GM12878 (cell line): ENCODE results near the gene CROT. TPM values are rescaled to one million over a fixed set of nuclear protein-coding genes. Genes with fewer than 3 reads are reported as not detected.

Source experiments
- BRCA1 ChIP-seq: IDR thresholded peaks from 2 replicates; pipeline ENCODE4 v1.6.1; 2011; ENCODE audit warnings: low read depth, low read length, improper control_type of control experiment
- CEBPB ChIP-seq, 2 experiments: fragments of 150-350 bp in 1 of 2; IDR thresholded peaks; 2 replicates each; pipeline ENCODE4 v1.6.1; 2012 to 2014; ENCODE audit warnings: low read depth in 2 of 2, low read length in 2 of 2, borderline replicate concordance in 1 of 2, inconsistent platforms in 1 of 2
- CHD4 ChIP-seq: fragments of 200-600 bp; sonication (generic); IDR thresholded peaks from 2 replicates; pipeline ENCODE4 v1.6.1; 2016; ENCODE audit warnings: mild to moderate bottlenecking
- EGR1 ChIP-seq, 2 experiments: IDR thresholded peaks; 1 replicate in 1 of 2; 2 replicates in 1 of 2; pipeline ENCODE4 v1.6.1; 2011 to 2012; ENCODE audit warnings: low read depth in 2 of 2, low read length in 2 of 2, borderline replicate concordance in 1 of 2, mild to moderate bottlenecking in 1 of 2, moderate library complexity in 1 of 2
- ESRRA ChIP-seq: IDR thresholded peaks from 2 replicates; pipeline ENCODE4 v1.6.1; 2012; ENCODE audit warnings: mild to moderate bottlenecking, low read length, improper control_type of control experiment
- EZH2 ChIP-seq: IDR thresholded peaks from 2 replicates; pipeline ENCODE4 v1.6.1; 2012; ENCODE audit warnings: low read depth, mild to moderate bottlenecking, control low read depth, inconsistent platforms, low read length, borderline replicate concordance; ENCODE audit not compliant: control insufficient read depth
- GATAD2B ChIP-seq: fragments of 450-650 bp; conservative IDR thresholded peaks from 2 replicates; pipeline ENCODE4 v1.6.1; 2017; ENCODE audit warnings: low read depth, mild to moderate bottlenecking, moderate library complexity
- HCFC1 ChIP-seq: fragments of 150-350 bp; IDR thresholded peaks from 2 replicates; pipeline ENCODE4 v1.6.1; 2014; ENCODE audit warnings: low read length
- MTA2 ChIP-seq: fragments of 450-650 bp; IDR thresholded peaks from 2 replicates; pipeline ENCODE4 v1.6.1; 2016; ENCODE audit warnings: low read depth, mild to moderate bottlenecking, moderate library complexity
- MTA3 ChIP-seq: IDR thresholded peaks from 2 replicates; pipeline ENCODE4 v1.6.1; 2012; ENCODE audit warnings: low read length, inconsistent platforms, borderline replicate concordance
- NKRF ChIP-seq: fragments of 450-650 bp; conservative IDR thresholded peaks from 2 replicates; pipeline ENCODE4 v1.6.1; 2017; ENCODE audit warnings: mild to moderate bottlenecking, moderate library complexity
- PML ChIP-seq: IDR thresholded peaks from 2 replicates; pipeline ENCODE4 v1.6.1; 2012; ENCODE audit warnings: low read length, inconsistent platforms
- RAD51 ChIP-seq: fragments of 450-650 bp; IDR thresholded peaks from 2 replicates; pipeline ENCODE4 v1.6.1; 2016; ENCODE audit warnings: moderate library complexity, mild to moderate bottlenecking, inconsistent platforms
- RFX5 ChIP-seq: IDR thresholded peaks from 2 replicates; pipeline ENCODE4 v1.6.1; 2011; ENCODE audit warnings: low read depth, low read length, improper control_type of control experiment
- SMARCA5 ChIP-seq: fragments of 450-650 bp; IDR thresholded peaks from 2 replicates; pipeline ENCODE4 v1.6.1; 2017; ENCODE audit warnings: mild to moderate bottlenecking
- STAT3 ChIP-seq: IDR thresholded peaks from 2 replicates; pipeline ENCODE4 v1.6.1; 2011; ENCODE audit warnings: low read depth, low read length, improper control_type of control experiment
- SUZ12 ChIP-seq: fragments of 200-600 bp; sonication (generic); IDR thresholded peaks from one replicate; pipeline ENCODE4 v1.6.1; 2018; ENCODE audit warnings: antibody characterized with exemption, mild to moderate bottlenecking; ENCODE audit not compliant: unreplicated experiment
- ZNF274 ChIP-seq: IDR thresholded peaks from one replicate; pipeline ENCODE4 v1.8.0; 2011; ENCODE audit not compliant: insufficient read length, insufficient read depth
- polyA plus RNA-seq, 11 experiments: library from polyadenylated mRNA; depleted of rRNA in 4 of 11; unstranded in 6 of 11; stranded (reverse) in 5 of 11; fragments of >200 nt; fragmentation: Nextera tagmentation in 4 of 11; fragmentation: Illumina TruSeq in 1 of 11; extraction: Ambion mirVana in 4 of 11; extraction: Trizol in 1 of 11; gene quantifications; 1 replicate in 1 of 11; 2 replicates in 10 of 11; pipeline versions ENCODE4 v1.2.1 to v1.2.3, GENCODE V29; 2011 to 2016; ENCODE audit warnings: inconsistent platforms in 2 of 11, missing spikeins in 2 of 11, low read depth in 1 of 11
- total RNA-seq, 4 experiments: library from RNA; depleted of rRNA in 3 of 4; stranded (reverse); fragments of >200 nt in 3 of 4; fragmentation: Illumina TruSeq in 1 of 4; extraction: Trizol in 1 of 4; gene quantifications; 2 replicates each; pipeline versions ENCODE4 v1.2.1 to v1.2.3, GENCODE V29; 2013 to 2021
- TF ChIP-seq, protein P1 (sequence below): IDR thresholded peaks from 2 replicates; pipeline ENCODE4 v1.6.1; 2012; ENCODE audit warnings: low read depth, low read length, improper control_type of control experiment
- TF ChIP-seq, protein P2 (sequence below): fragments of 450-650 bp; IDR thresholded peaks from 2 replicates; pipeline ENCODE4 v1.6.1; 2017; ENCODE audit warnings: mild to moderate bottlenecking, moderate library complexity
- TF ChIP-seq, protein P3 (sequence below): fragments of 450-650 bp; IDR thresholded peaks from 2 replicates; pipeline ENCODE4 v1.6.1; 2018; ENCODE audit warnings: borderline replicate concordance, mild to moderate bottlenecking; ENCODE audit not compliant: partially characterized antibody

The CROT gene
- total and polyA plus RNA-seq, 10 of the 15 experiments (the other 5 are each of a cell fraction or from before 2014, with no cell fraction given): 5.5 to 15.9 (median 12.1) TPM

- TF ChIP-seq BRCA1 (no peak), PML (no peak), CHD4 (no peak), MTA3 (no peak), CEBPB (IDR thresholded peaks at IDR 0.05; ENCODE audit: borderline replicate concordance in 1 of 2, low read depth in 2 of 2, low read length in 2 of 2) (no peak), EGR1 (IDR thresholded peaks at IDR 0.05; ENCODE audit: borderline replicate concordance in 1 of 2, low read depth in 2 of 2, low read length in 2 of 2) (no peak), ESRRA (no peak), ZNF274 (no peak), HCFC1 (no peak), RAD51 (no peak), GATAD2B (peak; percentile 57; the same call in 1 of the 2 replicates), MTA2 (peak; percentile 72), SMARCA5 (0 out of 2 replicates have a peak, but pooled peaks have one; percentile 53), STAT3 (no peak), RFX5 (no peak), SUZ12 (no peak), EZH2 (no peak), NKRF (no peak)
- TF ChIP-seq, protein P1, sequence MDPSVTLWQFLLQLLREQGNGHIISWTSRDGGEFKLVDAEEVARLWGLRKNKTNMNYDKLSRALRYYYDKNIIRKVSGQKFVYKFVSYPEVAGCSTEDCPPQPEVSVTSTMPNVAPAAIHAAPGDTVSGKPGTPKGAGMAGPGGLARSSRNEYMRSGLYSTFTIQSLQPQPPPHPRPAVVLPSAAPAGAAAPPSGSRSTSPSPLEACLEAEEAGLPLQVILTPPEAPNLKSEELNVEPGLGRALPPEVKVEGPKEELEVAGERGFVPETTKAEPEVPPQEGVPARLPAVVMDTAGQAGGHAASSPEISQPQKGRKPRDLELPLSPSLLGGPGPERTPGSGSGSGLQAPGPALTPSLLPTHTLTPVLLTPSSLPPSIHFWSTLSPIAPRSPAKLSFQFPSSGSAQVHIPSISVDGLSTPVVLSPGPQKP: no peak
- TF ChIP-seq, protein P2, sequence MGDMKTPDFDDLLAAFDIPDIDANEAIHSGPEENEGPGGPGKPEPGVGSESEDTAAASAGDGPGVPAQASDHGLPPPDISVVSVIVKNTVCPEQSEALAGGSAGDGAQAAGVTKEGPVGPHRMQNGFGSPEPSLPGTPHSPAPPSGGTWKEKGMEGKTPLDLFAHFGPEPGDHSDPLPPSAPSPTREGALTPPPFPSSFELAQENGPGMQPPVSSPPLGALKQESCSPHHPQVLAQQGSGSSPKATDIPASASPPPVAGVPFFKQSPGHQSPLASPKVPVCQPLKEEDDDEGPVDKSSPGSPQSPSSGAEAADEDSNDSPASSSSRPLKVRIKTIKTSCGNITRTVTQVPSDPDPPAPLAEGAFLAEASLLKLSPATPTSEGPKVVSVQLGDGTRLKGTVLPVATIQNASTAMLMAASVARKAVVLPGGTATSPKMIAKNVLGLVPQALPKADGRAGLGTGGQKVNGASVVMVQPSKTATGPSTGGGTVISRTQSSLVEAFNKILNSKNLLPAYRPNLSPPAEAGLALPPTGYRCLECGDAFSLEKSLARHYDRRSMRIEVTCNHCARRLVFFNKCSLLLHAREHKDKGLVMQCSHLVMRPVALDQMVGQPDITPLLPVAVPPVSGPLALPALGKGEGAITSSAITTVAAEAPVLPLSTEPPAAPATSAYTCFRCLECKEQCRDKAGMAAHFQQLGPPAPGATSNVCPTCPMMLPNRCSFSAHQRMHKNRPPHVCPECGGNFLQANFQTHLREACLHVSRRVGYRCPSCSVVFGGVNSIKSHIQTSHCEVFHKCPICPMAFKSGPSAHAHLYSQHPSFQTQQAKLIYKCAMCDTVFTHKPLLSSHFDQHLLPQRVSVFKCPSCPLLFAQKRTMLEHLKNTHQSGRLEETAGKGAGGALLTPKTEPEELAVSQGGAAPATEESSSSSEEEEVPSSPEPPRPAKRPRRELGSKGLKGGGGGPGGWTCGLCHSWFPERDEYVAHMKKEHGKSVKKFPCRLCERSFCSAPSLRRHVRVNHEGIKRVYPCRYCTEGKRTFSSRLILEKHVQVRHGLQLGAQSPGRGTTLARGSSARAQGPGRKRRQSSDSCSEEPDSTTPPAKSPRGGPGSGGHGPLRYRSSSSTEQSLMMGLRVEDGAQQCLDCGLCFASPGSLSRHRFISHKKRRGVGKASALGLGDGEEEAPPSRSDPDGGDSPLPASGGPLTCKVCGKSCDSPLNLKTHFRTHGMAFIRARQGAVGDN: no peak
- TF ChIP-seq, protein P3, sequence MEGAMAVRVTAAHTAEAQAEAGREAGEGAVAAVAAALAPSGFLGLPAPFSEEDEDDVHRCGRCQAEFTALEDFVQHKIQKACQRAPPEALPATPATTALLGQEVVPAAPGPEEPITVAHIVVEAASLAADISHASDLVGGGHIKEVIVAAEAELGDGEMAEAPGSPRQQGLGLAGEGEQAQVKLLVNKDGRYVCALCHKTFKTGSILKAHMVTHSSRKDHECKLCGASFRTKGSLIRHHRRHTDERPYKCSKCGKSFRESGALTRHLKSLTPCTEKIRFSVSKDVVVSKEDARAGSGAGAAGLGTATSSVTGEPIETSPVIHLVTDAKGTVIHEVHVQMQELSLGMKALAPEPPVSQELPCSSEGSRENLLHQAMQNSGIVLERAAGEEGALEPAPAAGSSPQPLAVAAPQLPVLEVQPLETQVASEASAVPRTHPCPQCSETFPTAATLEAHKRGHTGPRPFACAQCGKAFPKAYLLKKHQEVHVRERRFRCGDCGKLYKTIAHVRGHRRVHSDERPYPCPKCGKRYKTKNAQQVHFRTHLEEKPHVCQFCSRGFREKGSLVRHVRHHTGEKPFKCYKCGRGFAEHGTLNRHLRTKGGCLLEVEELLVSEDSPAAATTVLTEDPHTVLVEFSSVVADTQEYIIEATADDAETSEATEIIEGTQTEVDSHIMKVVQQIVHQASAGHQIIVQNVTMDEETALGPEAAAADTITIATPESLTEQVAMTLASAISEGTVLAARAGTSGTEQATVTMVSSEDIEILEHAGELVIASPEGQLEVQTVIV: no peak
Measured at GRCh38 chr7:87316097-87316700, 29.3 kb upstream of the CROT start (continued).
